ENCODE results near the gene INPP5E. TPM values are rescaled to one million over a fixed set of nuclear protein-coding genes. Genes with fewer than 3 reads are reported as not detected.
A peak's percentile ranks its signal among the peaks of the same experiment; 100 is the strongest.

The INPP5E gene
- total RNA-seq, 2 experiments from 2014 or later = 17.2 to 19.4 TPM

DNA sequence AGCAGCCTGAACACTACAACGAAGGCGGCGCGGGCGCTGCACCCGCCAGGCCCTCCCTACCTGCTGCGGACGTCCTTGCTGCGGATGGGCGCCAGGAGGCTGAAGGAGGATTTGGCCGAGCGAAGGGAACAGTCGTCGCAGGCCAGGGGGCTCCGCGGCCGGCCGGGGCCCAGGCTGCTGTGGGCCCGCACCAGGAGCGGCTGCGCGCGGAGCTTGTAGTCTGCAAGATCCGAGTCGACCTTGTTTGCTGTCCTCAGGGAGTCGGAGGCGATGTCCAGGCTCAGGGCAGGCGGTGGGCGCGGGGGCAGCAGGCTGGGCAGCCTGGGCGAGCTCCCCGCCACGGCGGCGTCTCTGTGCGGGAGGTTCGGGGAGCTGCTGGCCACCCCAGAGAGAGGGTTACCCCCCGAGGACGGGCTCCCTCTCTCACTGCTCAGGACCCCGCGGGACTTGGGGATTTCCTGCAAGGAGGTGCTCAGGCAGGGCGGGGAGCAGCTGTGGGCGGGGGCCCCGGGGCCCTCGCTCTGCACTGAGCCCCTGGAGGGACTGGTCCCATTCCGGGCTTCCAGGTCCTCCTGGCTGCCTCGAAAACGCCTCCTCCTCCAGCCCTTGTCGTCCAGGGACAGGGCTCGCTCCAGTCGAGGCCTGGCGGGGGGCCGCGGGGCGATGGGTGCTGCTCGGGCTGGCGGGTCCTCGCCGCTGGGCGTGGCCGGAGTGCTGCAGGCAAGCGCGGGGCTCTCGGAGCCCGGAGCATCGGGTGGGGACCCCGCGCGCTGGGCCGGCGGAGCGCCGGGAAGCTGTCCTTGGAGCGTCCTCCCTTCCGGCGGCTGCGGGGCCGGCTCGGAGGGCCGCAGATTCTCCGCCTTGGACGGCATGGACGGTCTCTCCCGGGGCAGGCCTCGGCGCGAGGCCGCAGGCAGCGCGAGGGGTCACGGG lies 831 bp downstream of the INPP5E start:
- Histone ChIP-seq H3K4me3 (ENCODE audit: low read length) (peak overlapping the region; percentile 71), H3K4me1 (ENCODE audit: insufficient read depth, low read length) (peaks cover 35% of the 10 kb centered on the region), H3K27me3 (ENCODE audit: control insufficient read depth in 1 of 2, insufficient read depth in 2 of 2, low read length in 2 of 2) (no peaks in the 10 kb centered on the region), H3K27ac (ENCODE audit: low read depth in 1 of 2, low read length in 2 of 2) (peak overlapping the region in 1 of 2 donors; percentile 29), H3K36me3 (ENCODE audit: insufficient read depth, low read length) (peaks cover 35% of the 10 kb centered on the region), H3K9me3 (ENCODE audit: control insufficient read depth in 1 of 2, insufficient read depth in 1 of 2, low read length in 2 of 2) (no peaks in the 10 kb centered on the region)
- intact Hi-C loops (cut with DNase I, micrococcal nuclease) = loop anchor here in 1 of 2 experiments (2.0 kb wide), 3 partner anchors 28 to 76 kb away; partner anchors contain the start of genes DNLZ, ENTR1, PMPCA and SNAPC4
- H3K4me3 Mint-ChIP-seq = peak overlapping the region; percentile 97
- DNase-seq (peak in 13 of 14 experiments; percentile 20 to 77 (median 42)), ATAC-seq (ENCODE audit: poor library complexity) (peak; percentile 73)
- no peaks in the 10 kb centered on the region for H3K9me3 Mint-ChIP-seq
- CTCF ChIA-PET = no interaction called here
- TF ChIP-seq, protein P1, sequence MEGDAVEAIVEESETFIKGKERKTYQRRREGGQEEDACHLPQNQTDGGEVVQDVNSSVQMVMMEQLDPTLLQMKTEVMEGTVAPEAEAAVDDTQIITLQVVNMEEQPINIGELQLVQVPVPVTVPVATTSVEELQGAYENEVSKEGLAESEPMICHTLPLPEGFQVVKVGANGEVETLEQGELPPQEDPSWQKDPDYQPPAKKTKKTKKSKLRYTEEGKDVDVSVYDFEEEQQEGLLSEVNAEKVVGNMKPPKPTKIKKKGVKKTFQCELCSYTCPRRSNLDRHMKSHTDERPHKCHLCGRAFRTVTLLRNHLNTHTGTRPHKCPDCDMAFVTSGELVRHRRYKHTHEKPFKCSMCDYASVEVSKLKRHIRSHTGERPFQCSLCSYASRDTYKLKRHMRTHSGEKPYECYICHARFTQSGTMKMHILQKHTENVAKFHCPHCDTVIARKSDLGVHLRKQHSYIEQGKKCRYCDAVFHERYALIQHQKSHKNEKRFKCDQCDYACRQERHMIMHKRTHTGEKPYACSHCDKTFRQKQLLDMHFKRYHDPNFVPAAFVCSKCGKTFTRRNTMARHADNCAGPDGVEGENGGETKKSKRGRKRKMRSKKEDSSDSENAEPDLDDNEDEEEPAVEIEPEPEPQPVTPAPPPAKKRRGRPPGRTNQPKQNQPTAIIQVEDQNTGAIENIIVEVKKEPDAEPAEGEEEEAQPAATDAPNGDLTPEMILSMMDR (IDR thresholded peaks at IDR 0.05) = no peak
- H3K36me3 Mint-ChIP-seq (ENCODE audit: low read depth) = peaks cover 43% of the 10 kb centered on the region
- peaks cover 21% of the 10 kb centered on the region for H3K4me1 Mint-ChIP-seq (ENCODE audit: low read depth)
- H3K27me3 Mint-ChIP-seq = no peaks in the 10 kb centered on the region
- POLR2A ChIA-PET = interaction anchor here (0.9 to 1.8 kb wide), 3 partner anchors 29 to 45 kb away, joined by 3 to 6 read pairs (median 4); no protein-coding TSS in a partner anchor
- peak overlapping the region; percentile 92 for H3K27ac Mint-ChIP-seq

DNA sequence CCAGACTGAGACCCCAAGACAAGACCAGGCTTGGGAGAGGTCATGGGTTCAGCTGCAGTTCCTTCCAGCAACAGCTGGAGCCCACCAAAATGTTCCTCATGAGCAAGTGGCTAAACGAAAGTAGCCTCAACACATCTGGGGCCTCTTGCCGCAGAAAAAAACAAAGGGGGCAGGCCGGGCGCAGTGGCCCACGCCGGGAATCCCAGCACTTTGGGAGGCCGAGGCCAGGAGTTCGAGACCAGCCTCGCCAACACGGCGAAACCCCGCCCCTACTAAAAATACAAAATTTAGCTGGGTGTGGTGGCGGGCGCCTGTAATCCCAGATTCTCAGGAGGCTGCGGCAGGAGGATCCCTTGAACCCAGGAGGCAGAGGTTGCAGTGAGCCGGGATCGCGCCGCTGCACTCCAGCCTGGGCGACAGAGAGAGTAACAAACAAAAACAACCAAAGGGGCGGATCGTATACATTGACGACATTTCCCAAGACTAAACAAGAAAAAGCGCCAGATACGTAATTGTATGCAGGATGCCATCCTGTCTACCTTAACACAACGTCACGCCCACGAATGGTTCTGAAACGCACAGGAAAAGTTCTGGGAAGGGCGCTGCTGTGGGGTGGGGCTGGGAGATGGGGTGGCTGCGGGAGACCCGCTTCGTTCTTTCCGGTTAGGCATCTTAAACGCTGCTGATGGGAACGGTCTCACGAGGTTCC lies 1.7 kb downstream of the INPP5E start:
- Histone ChIP-seq H3K27me3 (ENCODE audit: control insufficient read depth in 1 of 2, insufficient read depth in 2 of 2, low read length in 2 of 2) (no peaks in the 10 kb centered on the region), H3K4me3 (ENCODE audit: low read length) (peak overlapping the region; percentile 71), H3K9me3 (ENCODE audit: control insufficient read depth in 1 of 2, insufficient read depth in 1 of 2, low read length in 2 of 2) (no peaks in the 10 kb centered on the region), H3K4me1 (ENCODE audit: insufficient read depth, low read length) (peaks cover 35% of the 10 kb centered on the region), H3K36me3 (ENCODE audit: insufficient read depth, low read length) (peaks cover 26% of the 10 kb centered on the region), H3K27ac (ENCODE audit: low read depth in 1 of 2, low read length in 2 of 2) (peak overlapping the region in 1 of 2 donors; percentile 37)
- ChIA-PET POLR2A (interaction anchor here (0.9 to 1.8 kb wide), 3 partner anchors 28 to 46 kb away, joined by 3 to 6 read pairs (median 4); no protein-coding TSS in a partner anchor), CTCF (no interaction called here)
- intact Hi-C loops (cut with DNase I, micrococcal nuclease) = loop anchor here in 1 of 2 experiments (2.0 kb wide), 3 partner anchors 27 to 75 kb away; partner anchors contain the start of genes DNLZ, ENTR1, PMPCA and SNAPC4
- H3K4me1 Mint-ChIP-seq (ENCODE audit: low read depth) = peaks cover 21% of the 10 kb centered on the region
- no peaks in the 10 kb centered on the region for H3K27me3 Mint-ChIP-seq
- DNase-seq = peak in 5 of 14 experiments; percentile 16 to 51 (median 38)
- H3K4me3 Mint-ChIP-seq = peak overlapping the region; percentile 97
- peak; percentile 23 for ATAC-seq (ENCODE audit: poor library complexity)
- H3K27ac Mint-ChIP-seq = peak overlapping the region; percentile 92
- TF ChIP-seq, protein P1 (IDR thresholded peaks at IDR 0.05) = no peak
- H3K9me3 Mint-ChIP-seq = no peaks in the 10 kb centered on the region
- peaks cover 35% of the 10 kb centered on the region for H3K36me3 Mint-ChIP-seq (ENCODE audit: low read depth)

DNA sequence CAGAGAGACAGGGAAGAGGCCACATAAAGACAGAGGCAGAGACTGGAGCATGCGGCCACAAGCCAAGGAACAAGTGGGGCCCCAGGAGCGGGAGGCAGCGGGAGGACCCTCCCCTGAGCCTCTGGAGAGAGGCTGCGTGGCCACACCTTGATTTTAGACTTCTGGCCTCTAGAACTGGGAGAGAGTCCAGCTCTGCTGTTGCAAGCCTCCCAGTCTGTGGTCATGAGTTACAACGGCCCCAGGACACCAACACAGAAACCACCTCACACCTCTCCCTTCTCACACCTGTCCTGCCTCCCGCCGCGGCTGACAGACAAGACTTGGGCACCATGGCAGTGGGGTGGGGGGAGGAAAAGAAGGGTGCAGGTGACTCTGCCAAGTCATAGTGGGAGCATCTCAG lies 2.2 kb downstream of the INPP5E start:
- no peak for ATAC-seq (ENCODE audit: poor library complexity)
- TF ChIP-seq, protein P1 (IDR thresholded peaks at IDR 0.05) = no peak
- H3K4me3 Mint-ChIP-seq = peak overlapping the region; percentile 97
- no peaks in the 10 kb centered on the region for H3K27me3 Mint-ChIP-seq
- Histone ChIP-seq H3K27ac (ENCODE audit: low read depth in 1 of 2, low read length in 2 of 2) (peak overlapping the region; percentile 7 to 37), H3K27me3 (ENCODE audit: control insufficient read depth in 1 of 2, insufficient read depth in 2 of 2, low read length in 2 of 2) (no peaks in the 10 kb centered on the region), H3K4me1 (ENCODE audit: insufficient read depth, low read length) (peaks cover 35% of the 10 kb centered on the region), H3K36me3 (ENCODE audit: insufficient read depth, low read length) (peaks cover 26% of the 10 kb centered on the region), H3K9me3 (ENCODE audit: control insufficient read depth in 1 of 2, insufficient read depth in 1 of 2, low read length in 2 of 2) (no peaks in the 10 kb centered on the region), H3K4me3 (ENCODE audit: low read length) (peak overlapping the region; percentile 18)
- CTCF ChIA-PET = no interaction called here
- H3K9me3 Mint-ChIP-seq = no peaks in the 10 kb centered on the region
- H3K4me1 Mint-ChIP-seq (ENCODE audit: low read depth) = peaks cover 21% of the 10 kb centered on the region
- H3K27ac Mint-ChIP-seq = peak overlapping the region; percentile 47
- intact Hi-C loops (cut with DNase I, micrococcal nuclease) = no loop called here
- DNase-seq = peak in 1 of 14 experiments; percentile 25
- H3K36me3 Mint-ChIP-seq (ENCODE audit: low read depth) = peaks cover 29% of the 10 kb centered on the region
- POLR2A ChIA-PET = no interaction called here
